ENCODE results near the gene UBIAD1. TPM values are rescaled to one million over a fixed set of nuclear protein-coding genes. Genes with fewer than 3 reads are reported as not detected.

UBIAD1 gene
- total and polyA plus RNA-seq, 2 of the 4 experiments (the other 2 are of a cell fraction): 6.3 to 9.5 TPM

GRCh38 chr1:11318982-11319381 lies 46.0 kb downstream of the UBIAD1 start:
- BruUV-seq (replicated peaks): no TSS peak
- DNase-seq (no peak), ATAC-seq (ENCODE audit: low read depth) (no peak)
- H3K36me3 ChIP-seq (ENCODE audit: control insufficient read depth, insufficient read depth, low read length): no peaks in the 10 kb centered on the region
- no peak overlapping the region for H2BK120ac ChIP-seq (ENCODE audit: low read depth, low read length)
- no peak overlapping the region for H2AK9ac ChIP-seq (replicated peaks; ENCODE audit: low read depth, low read length, poor library complexity)
- no peak overlapping the region for H3K9ac ChIP-seq (ENCODE audit: low read depth, low read length)
- WGBS, 2 experiments (ENCODE audit: extremely low coverage in 2 of 2, insufficient read length in 1 of 2): 88% methylated on average over 3 of the region's 11 CpGs; no CpG with 5 or more reads in 1 of the 2 experiments
- H3K4me3 ChIP-seq (ENCODE audit: insufficient read depth, low read depth, low read length): no peak overlapping the region
- no peak overlapping the region for H3K18ac ChIP-seq (ENCODE audit: low read depth, low read length)
- no peak for TF ChIP-seq RAD21 (IDR thresholded peaks at IDR 0.05; ENCODE audit: low read length)
- TF ChIP-seq MAFK (IDR thresholded peaks at IDR 0.05; ENCODE audit: low read depth, low read length): no peak
- no peak for TF ChIP-seq NFE2L2 (IDR thresholded peaks at IDR 0.05; ENCODE audit: low read depth, low read length)
- TF ChIP-seq, protein P1, sequence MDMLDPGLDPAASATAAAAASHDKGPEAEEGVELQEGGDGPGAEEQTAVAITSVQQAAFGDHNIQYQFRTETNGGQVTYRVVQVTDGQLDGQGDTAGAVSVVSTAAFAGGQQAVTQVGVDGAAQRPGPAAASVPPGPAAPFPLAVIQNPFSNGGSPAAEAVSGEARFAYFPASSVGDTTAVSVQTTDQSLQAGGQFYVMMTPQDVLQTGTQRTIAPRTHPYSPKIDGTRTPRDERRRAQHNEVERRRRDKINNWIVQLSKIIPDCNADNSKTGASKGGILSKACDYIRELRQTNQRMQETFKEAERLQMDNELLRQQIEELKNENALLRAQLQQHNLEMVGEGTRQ (IDR thresholded peaks at IDR 0.05; ENCODE audit: low read depth, low read length): peak; percentile 26; the same call in 1 of the 2 replicates
- TF ChIP-seq MXI1 (IDR thresholded peaks at IDR 0.05; ENCODE audit: borderline replicate concordance, low read depth, low read length): no peak
- dilution Hi-C loops (cut with HindIII; ENCODE audit: low sequenced_read_pairs, unreplicated experiment): no loop called here
- no peaks in the 10 kb centered on the region for H3K9me3 ChIP-seq (ENCODE audit: control insufficient read depth, insufficient read depth, low read length)
- no peak overlapping the region for H3K14ac ChIP-seq (replicated peaks; ENCODE audit: low read depth, low read length)
- no peaks in the 10 kb centered on the region for H3K9me1 ChIP-seq (ENCODE audit: insufficient read depth, low read length)
- no peak overlapping the region for H3K4ac ChIP-seq (ENCODE audit: low read depth, low read length)
- H3K27ac ChIP-seq (ENCODE audit: insufficient read depth, low read length): no peak overlapping the region
- intact Hi-C loops (cut with micrococcal nuclease): no loop called here
- peaks cover 24% of the 10 kb centered on the region; the same call in 1 of the 2 replicates for H3K27me3 ChIP-seq (ENCODE audit: control insufficient read depth, insufficient read depth, low read length)
- H4K5ac ChIP-seq (ENCODE audit: low read depth, low read length): no peak overlapping the region
- H4K91ac ChIP-seq (ENCODE audit: insufficient read depth, low read depth, low read length): no peak overlapping the region
- no peaks in the 10 kb centered on the region for H3K4me1 ChIP-seq (ENCODE audit: control insufficient read depth, insufficient read depth, low read length)
- H3K4me2 ChIP-seq (ENCODE audit: low read depth, low read length): no peak overlapping the region
- H3K79me1 ChIP-seq (ENCODE audit: low read depth in 1 of 2, low read length in 2 of 2): no peaks in the 10 kb centered on the region
- no peak overlapping the region for H4K8ac ChIP-seq (ENCODE audit: low read depth in 2 of 2, low read length in 2 of 2)
- no peak overlapping the region for H2BK5ac ChIP-seq (ENCODE audit: low read depth, low read length, poor library complexity, severe bottlenecking)
- ChIA-PET POLR2A (ENCODE audit: unreplicated experiment) (no interaction called here), CTCF (no interaction called here)
- in situ Hi-C loops (cut with MboI; ENCODE audit: low sequenced_read_pairs): no loop called here
- no peak overlapping the region for H2BK20ac ChIP-seq (ENCODE audit: low read depth, low read length)
- H2AK5ac ChIP-seq (ENCODE audit: low read depth, low read length): no peak overlapping the region
- H4K20me1 ChIP-seq (ENCODE audit: insufficient read depth, low read length): no peaks in the 10 kb centered on the region
- H3K56ac ChIP-seq (ENCODE audit: extremely low read depth, insufficient read depth, low read length): no peak overlapping the region
- H3K23ac ChIP-seq (ENCODE audit: low read depth, low read length): no peak overlapping the region
- no peak overlapping the region for H2AFZ ChIP-seq (replicated peaks; ENCODE audit: low read length, poor library complexity)
- no peak overlapping the region for H2BK15ac ChIP-seq (ENCODE audit: low read depth, low read length)
